GM13976 (cell line): ENCODE results near the gene SPATA25.

ENCODE experiments used
- DNase-seq: peaks from one replicate; pipeline ENCODE4 v3.0.0; 2012; ENCODE audit warnings: low spot score
- in situ Hi-C: fragments of 300-500 bp; cut with MboI; formaldehyde crosslinking; loops from one replicate; pipeline ENCODE4 v1.12.0; 2022; ENCODE audit warnings: low sequenced_read_pairs, mixed read lengths, inconsistent platforms; ENCODE audit not compliant: unreplicated experiment
- TF ChIP-seq, protein P1 (sequence below): IDR thresholded peaks from 2 replicates; pipeline ENCODE4 v1.5.1; 2012; ENCODE audit warnings: borderline replicate concordance, mild to moderate bottlenecking; ENCODE audit not compliant: insufficient read depth; ENCODE audit errors: extremely low read depth, missing control alignments, control extremely low read depth

SPATA25 gene

DNA sequence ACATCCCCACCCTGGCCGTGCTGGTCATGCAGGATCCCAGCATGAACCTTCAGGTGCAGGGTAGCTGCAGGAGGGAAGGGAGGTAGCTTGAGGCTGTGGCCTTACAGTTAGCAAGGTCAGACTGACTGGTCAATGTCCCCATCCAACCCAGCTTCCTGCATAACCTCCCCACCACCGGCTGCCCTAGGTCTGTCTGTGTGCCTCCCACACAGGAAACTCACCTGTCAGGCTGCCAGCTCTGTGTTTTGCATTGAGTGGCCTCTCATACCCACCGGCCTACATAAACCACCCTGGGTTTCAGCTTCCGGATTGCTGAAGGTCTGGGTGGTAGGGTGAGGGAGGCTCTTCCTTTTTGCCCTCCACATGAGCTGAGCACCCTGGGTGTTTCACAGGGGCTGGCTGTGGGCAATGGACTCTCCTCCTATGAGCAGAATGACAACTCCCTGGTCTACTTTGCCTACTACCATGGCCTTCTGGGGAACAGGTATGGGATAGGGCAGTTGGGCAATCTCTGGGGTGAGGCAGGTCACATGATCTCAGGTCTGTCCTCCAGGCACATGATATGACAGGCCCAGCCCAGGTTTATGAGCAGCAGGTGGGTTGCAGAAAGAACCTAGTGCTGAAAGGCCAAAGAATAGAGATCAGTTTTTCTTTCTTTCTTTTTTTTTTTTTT, 5.5 kb upstream of the SPATA25 start:
- TF ChIP-seq, protein P1, sequence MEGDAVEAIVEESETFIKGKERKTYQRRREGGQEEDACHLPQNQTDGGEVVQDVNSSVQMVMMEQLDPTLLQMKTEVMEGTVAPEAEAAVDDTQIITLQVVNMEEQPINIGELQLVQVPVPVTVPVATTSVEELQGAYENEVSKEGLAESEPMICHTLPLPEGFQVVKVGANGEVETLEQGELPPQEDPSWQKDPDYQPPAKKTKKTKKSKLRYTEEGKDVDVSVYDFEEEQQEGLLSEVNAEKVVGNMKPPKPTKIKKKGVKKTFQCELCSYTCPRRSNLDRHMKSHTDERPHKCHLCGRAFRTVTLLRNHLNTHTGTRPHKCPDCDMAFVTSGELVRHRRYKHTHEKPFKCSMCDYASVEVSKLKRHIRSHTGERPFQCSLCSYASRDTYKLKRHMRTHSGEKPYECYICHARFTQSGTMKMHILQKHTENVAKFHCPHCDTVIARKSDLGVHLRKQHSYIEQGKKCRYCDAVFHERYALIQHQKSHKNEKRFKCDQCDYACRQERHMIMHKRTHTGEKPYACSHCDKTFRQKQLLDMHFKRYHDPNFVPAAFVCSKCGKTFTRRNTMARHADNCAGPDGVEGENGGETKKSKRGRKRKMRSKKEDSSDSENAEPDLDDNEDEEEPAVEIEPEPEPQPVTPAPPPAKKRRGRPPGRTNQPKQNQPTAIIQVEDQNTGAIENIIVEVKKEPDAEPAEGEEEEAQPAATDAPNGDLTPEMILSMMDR, result no peak
- no peak for DNase-seq
- in situ Hi-C loops, result no loop called here

DNA sequence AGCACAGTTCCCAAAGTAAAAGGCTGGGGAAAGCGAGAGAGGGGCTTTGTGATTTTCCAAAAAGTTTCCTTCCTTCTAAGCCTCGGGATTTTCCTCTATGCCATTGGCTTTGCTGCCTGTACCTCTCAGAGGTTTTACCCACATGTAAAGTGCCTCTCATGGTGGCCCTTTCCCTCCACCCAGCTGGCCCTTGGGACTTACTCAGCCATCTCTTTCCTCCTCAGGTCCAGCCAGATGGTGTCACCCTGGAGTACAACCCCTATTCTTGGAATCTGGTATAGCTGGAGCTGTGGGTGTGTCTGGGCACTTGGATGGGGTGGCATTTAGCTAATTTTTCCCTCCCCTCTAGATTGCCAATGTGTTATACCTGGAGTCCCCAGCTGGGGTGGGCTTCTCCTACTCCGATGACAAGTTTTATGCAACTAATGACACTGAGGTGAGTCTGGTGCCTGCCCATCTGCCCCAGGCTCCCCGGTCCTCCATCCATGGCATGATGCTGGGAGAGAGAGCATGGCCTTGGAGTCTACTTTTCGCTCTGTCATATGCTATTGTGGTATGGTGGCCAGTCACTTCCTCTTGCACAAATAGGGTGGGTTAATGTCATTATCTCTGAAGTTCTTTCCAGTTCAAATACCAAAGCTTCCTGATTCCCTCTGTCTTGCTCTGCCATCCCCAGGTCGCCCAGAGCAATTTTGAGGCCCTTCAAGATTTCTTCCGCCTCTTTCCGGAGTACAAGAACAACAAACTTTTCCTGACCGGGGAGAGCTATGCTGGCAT, 4.8 kb upstream of the SPATA25 start:
- DNase-seq, result no peak

DNA sequence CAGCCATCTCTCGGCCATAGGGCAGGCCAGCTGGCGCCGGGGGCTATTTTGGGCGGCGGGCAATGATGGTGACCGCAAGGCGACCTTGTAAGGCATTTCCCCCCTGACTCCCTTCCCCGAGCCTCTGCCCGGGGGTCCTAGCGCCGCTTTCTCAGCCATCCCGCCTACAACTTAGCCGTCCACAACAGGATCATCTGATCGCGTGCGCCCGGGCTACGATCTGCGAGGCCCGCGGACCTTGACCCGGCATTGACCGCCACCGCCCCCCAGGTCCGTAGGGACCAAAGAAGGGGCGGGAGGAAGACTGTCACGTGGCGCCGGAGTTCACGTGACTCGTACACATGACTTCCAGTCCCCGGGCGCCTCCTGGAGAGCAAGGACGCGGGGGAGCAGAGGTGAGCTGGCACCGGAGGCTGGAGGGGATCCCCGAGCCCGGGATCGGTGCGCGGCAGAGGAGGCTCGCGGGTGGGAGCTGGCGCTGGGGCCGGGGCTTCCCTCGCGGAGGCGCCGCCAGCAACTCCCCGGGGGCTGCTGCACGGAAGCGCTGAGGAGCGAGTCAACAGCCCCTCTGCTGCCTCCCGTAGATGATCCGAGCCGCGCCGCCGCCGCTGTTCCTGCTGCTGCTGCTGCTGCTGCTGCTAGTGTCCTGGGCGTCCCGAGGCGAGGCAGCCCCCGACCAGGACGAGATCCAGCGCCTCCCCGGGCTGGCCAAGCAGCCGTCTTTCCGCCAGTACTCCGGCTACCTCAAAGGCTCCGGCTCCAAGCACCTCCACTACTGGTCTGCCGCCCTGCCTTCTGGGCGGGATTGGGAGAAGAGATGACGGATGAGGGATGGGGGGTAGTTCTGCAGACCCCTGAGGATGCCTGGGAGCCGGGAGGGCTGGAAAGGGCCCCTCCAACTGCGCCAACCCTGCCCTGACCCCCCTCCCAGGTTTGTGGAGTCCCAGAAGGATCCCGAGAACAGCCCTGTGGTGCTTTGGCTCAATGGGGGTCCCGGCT, 3.9 kb upstream of the SPATA25 start, which contains the start of the genes CTSA and NEURL2:
CTSA (plus strand) TSS at position 351 of the 999 bp plus-strand sequence; CDS start at position 585, 234 bp downstream.
NEURL2 (minus strand) TSS at position 224 of the 999 bp plus-strand sequence; CDS start at position 7, 217 bp downstream.
- TF ChIP-seq, protein P1, result no peak
- DNase-seq, result peak; percentile 99
- in situ Hi-C loops, result no loop called here

More for the DNA sequence above, 4.8 kb upstream of the SPATA25 start:
- TF ChIP-seq, protein P1, result no peak
- in situ Hi-C loops, result no loop called here

DNA sequence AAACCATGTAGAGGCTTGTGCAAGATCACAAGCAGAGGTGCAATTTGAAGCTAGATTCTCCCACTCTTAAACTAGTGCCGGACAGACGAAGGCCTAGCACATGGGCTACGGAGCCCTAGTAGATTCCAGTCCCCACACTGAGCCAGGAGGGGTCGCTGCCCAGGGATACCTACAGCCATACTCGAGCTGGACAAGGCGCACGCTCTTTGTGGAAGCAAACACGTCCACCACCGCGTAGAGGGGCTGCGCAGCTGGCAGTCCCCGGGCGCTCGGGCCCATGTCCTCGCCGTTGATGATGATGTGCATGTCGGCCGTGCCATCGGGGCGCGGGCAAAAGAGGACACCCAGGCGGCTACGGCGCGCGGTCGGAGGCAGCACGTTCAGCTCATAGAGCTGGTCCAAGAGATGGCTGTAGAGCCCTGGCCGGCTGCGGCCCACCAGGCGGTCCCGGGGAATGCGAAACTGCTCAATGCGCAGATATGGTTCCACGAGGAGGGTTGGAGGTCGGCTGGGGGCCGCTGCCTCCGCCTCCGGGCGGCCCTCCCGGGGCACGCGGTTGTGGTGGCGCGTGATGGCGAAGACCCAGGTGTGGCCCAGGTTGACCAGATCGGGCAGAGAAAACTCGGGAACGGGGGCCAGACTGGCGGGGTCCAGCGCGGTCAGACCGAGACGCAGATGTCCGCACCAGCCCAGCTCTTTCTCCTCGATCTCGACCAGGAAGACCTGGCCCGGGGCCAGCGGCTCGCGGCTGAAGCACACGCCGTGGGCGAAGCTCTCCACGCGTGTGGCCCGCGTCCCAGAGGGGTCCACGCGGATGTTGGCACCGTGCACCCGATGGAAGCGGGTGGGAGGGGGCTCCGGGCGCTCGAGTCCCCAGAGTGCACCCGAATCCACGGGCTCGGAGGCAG, 2.9 kb upstream of the SPATA25 start:
- DNase-seq, result peak; percentile 74
- TF ChIP-seq, protein P1, result peak; percentile 40
- in situ Hi-C loops, result no loop called here

DNA sequence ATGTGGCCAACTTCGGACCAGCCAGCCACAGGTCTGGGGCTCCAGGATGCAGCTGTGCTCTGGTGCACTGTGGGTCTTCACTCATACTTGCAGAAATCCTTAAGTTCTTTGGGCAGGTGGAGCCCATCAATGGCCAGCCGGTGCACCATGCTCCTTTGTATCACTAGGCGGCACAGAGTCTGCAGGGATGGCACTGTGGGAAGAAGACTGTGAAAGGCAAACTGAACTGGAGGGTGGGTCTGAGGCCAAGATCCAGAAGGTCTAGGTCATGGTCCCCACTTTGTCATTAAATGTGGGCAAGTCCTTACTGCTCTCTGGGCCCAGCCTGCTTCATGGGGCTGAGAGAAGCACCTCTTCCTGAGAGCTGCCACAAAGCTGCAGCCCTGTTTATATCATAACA, 1.3 kb upstream of the SPATA25 start:
- no peak for DNase-seq
- in situ Hi-C loops, result no loop called here
- TF ChIP-seq, protein P1, result no peak
